Kidney (tissue), 14 donors: ENCODE data around the gene PPM1N. TPM values are rescaled to one million over a fixed set of nuclear protein-coding genes. Genes with fewer than 3 reads are reported as not detected.

Source experiments
- DNase-seq, 5 donors: peaks; one replicate each; pipeline ENCODE4 v3.0.0-alpha.2; 2013 to 2020
- FAIRE-seq: peaks from 2 replicates; lab custom pipeline; 2012; peaks lifted over from hg19 to GRCh38; lab: Jason Lieb, UNC
- H3K27ac ChIP-seq, 2 donors: one replicate each; pipeline ENCODE4 v1.7.0; 2013; ENCODE audit warnings: low read depth in 2 of 2, low read length in 2 of 2, inconsistent platforms in 1 of 2
- H3K27me3 ChIP-seq: one replicate; pipeline ENCODE4 v1.7.1; 2013; ENCODE audit warnings: low read length, inconsistent platforms; ENCODE audit not compliant: control insufficient read depth, insufficient read depth
- H3K36me3 ChIP-seq, 3 donors: one replicate each; pipeline versions ENCODE4 v1.7.0 to v1.7.1; 2013; ENCODE audit warnings: low read length in 3 of 3, control low read depth in 1 of 3, inconsistent platforms in 1 of 3; ENCODE audit not compliant: insufficient read depth in 3 of 3, control insufficient read depth in 2 of 3
- H3K4me1 ChIP-seq, 3 donors: one replicate each; pipeline versions ENCODE4 v1.7.0 to v1.7.1; 2013; ENCODE audit warnings: low read length in 3 of 3, inconsistent platforms in 1 of 3, low read depth in 1 of 3; ENCODE audit not compliant: control insufficient read depth in 2 of 3, insufficient read depth in 2 of 3
- H3K4me3 ChIP-seq, 3 donors: one replicate each; pipeline versions ENCODE4 v1.7.0 to v1.8.1; 2013; ENCODE audit warnings: low read length in 3 of 3, control low read depth in 1 of 3, inconsistent platforms in 1 of 3
- H3K9ac ChIP-seq, 3 donors: one replicate each; pipeline versions ENCODE4 v1.7.0 to v1.7.1; 2013; ENCODE audit warnings: low read length in 3 of 3, control low read depth in 1 of 3, inconsistent platforms in 1 of 3
- H3K9me3 ChIP-seq, 3 donors: one replicate each; pipeline versions ENCODE4 v1.7.0 to v1.7.1; 2013; ENCODE audit warnings: low read length in 3 of 3, control low read depth in 1 of 3, inconsistent platforms in 1 of 3; ENCODE audit not compliant: control insufficient read depth in 2 of 3, insufficient read depth in 1 of 3
- CTCF ChIP-seq: IDR thresholded peaks from 3 replicates; pipeline ENCODE4 v1.5.1; 2012; ENCODE audit warnings: mild to moderate bottlenecking, moderate library complexity, borderline replicate concordance; ENCODE audit not compliant: insufficient read depth; ENCODE audit errors: extremely low read depth
- intact Hi-C: fragments of 100-400 bp; cut with DNase I; formaldehyde crosslinking; loops from one replicate; pipeline ENCODE4 v1.11.1; 2022
- polyA plus RNA-seq: library from polyadenylated mRNA; stranded (reverse); fragments of 350-450 nt; fragmentation: Illumina TruSeq; extraction: RNeasy Lipid Tissue Mini Kit (QIAGEN cat#74804); gene quantifications from one replicate; pipeline ENCODE4 v1.2.3, GENCODE V29; 2014; ENCODE audit warnings: low read depth, low replicate concordance; ENCODE audit not compliant: insufficient read depth
- total RNA-seq: library from RNA; stranded (reverse); fragmentation: NEBNext Ultra II Directional; extraction: Animal tissue kit (Norgen Biotek cat#: 25700); gene quantifications from one replicate; pipeline ENCODE4 v1.2.1, GENCODE V29; 2021
- donor health status: control.
- donor health status: control.
- donor health status: control.
- donor health status: control.
- donor health status: control.
- donor health status: DM: yes; HTN: yes; CAD: no.
- donor health status: Normal renal cell carcinoma (clear cell type).

Gene PPM1N
- total and polyA plus RNA-seq, 2 donors from 2014 or later, result 0.69 to 2.2 TPM

- Histone ChIP-seq H3K27me3 (peaks cover 22% of the 10 kb centered on the region), H3K9ac (no peak overlapping the region), H3K36me3 (no peaks in the 10 kb centered on the region), H3K4me1 (peaks cover 0 to 30% (median 9%) of the 10 kb centered on the region in 3 donors), H3K4me3 (peak overlapping the region in 1 of 3 donors; percentile 98), H3K9me3 (no peaks in the 10 kb centered on the region), H3K27ac (no peak overlapping the region)
- FAIRE-seq, result no peak
- intact Hi-C loops, result no loop called here
- DNase-seq, result peak in 1 of 5 donors; percentile 59
- no peak for TF ChIP-seq CTCF
These were observed 26.9 kb upstream of the PPM1N start for GRCh38 chr19:45471111-45471930.

- peak overlapping the region in 1 of 3 donors; percentile 37 for H3K4me3 ChIP-seq
- DNase-seq, result peak in 3 of 5 donors; percentile 27 to 30 (median 28)
- no peaks in the 10 kb centered on the region for H3K9me3 ChIP-seq
- H3K9ac ChIP-seq, result no peak overlapping the region
- no peak for FAIRE-seq
- intact Hi-C loops, result no loop called here
- H3K4me1 ChIP-seq, result peaks cover 0 to 30% (median 8%) of the 10 kb centered on the region in 3 donors
- H3K27me3 ChIP-seq, result peaks cover 22% of the 10 kb centered on the region
- no peak for TF ChIP-seq CTCF
- no peak overlapping the region for H3K27ac ChIP-seq
- no peaks in the 10 kb centered on the region for H3K36me3 ChIP-seq
These were observed 26.2 kb upstream of the PPM1N start for GRCh38 chr19:45471931-45472562.

GRCh38 chr19:45472563-45473366 is 25.5 kb upstream of the PPM1N start:
- DNase-seq (peak in 4 of 5 donors; percentile 52 to 67 (median 60)), FAIRE-seq (no peak)
- H3K9me3 ChIP-seq, result no peaks in the 10 kb centered on the region
- peaks cover 22% of the 10 kb centered on the region for H3K27me3 ChIP-seq
- intact Hi-C loops, result no loop called here
- H3K4me1 ChIP-seq, result peaks cover 0 to 28% (median 5%) of the 10 kb centered on the region in 3 donors
- no peak for TF ChIP-seq CTCF
- H3K9ac ChIP-seq, result no peak overlapping the region
- no peaks in the 10 kb centered on the region for H3K36me3 ChIP-seq
- peak overlapping the region in 2 of 3 donors; percentile 33 to 37 for H3K4me3 ChIP-seq
- no peak overlapping the region for H3K27ac ChIP-seq
